T1000 (cell line): ENCODE data around the gene FAH.

Experiments
- DNase-seq: peaks from one replicate; lab custom pipeline; 2025; ENCODE audit warnings: mixed read lengths; lab: John Stamatoyannopoulos, UW

FAH gene

DNA sequence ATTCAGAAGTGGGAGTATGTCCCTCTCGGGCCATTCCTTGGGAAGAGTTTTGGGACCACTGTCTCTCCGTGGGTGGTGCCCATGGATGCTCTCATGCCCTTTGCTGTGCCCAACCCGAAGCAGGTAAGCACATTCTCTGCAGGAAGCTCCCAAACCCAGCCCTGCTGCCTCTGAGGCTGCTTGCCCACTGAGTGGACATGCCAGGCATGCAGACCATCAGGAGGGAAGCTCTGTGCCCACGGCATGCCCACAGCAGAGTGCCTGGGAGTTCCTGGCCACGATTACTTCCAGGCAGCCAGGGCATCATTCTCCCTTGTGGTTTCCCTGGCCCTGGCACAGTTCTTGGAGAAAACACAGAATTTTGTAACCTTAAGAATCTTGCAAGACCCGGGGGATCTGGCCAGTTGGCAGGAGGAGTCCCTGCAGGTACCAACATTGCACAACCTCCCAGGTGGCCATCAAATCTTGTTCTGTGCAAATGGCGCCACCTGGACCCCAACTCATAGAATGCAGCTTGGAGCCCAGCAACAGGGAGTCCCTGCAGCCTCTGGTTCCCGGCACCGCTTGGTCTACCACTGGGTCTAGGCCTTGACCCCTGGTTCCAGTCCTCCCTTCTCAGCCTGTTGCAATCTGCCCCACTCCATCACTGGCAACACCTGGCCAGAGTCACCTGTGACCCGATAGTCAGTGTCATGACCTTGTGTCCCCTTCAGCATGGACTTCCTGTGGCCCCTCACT lies 20.4 kb downstream of the FAH start:
- DNase-seq: peak; percentile 22

DNA sequence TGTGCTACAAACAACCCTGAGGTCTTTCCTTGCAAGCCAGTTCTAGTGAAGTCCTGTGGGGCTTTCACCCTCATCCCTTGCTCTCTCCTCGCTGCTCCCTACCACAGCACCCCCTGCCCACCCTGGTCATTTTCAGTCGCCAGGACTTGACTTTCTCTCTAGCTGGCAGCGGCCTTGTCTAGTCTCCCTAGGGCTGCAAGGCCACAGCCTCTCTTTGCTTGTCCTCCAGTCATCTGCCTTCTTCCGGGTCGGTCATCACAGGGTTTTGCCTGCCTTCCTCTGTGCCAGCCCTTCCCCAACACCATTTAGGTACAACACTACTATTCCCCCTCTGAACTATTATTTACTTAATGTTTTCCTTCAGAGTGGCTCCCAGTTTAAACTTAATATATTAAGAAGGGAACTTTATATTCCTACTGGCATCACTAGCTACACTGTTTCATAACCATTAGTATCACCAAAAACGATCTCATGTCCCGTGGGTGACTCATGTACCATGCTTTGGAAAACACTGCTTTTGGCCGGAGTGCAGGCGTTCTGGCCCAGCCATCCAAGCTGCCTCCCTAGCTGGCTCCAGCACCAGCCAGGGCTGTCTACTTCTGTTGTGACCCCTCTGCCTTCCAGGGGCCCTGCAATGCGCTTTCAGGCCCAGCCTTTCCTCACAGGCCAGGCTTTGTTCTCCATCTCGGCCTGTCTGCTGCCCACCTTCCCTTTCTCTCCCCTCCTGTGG lies 21.4 kb downstream of the FAH start:
- peak; percentile 5 for DNase-seq

DNA sequence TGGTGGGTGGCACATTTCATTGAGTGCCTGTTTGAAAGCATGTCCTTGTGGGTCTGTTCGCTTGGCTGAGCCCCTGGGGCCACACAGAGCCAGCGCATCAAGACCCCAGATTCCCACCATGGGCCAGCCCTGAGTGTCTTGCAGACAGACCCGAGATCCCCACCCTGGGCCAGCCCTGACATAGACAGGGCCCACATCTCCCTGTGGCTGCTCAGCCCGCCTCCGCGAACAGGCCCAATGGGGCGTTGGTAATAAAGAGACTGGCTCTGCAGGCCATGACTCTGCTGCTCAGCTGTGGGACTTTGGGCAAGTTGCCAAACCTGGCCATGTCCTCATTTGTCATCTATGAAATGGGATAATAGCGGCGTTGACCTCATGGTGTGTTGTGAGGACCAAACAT lies 22.6 kb downstream of the FAH start:
- no peak for DNase-seq

DNA sequence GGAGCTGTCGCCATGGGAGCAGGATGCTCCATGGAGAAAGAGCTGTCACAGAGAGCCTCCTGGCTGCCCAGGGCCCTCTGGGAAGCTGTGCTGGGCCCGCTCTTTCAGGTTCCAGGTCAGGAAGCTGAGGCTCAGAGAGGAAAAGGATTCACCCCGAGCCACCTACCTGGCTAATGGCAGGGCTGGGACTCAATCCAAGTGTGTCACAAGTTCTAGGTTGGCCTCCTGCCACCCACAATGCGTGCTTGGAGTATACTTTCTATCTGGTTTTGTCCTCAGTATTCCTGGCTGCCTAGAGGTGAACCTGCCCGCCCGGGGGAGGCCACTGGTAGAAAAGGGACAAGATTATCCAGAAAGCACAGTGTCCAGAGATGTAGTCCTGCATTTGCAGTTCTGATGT lies 23.6 kb downstream of the FAH start:
- DNase-seq: no peak

DNA sequence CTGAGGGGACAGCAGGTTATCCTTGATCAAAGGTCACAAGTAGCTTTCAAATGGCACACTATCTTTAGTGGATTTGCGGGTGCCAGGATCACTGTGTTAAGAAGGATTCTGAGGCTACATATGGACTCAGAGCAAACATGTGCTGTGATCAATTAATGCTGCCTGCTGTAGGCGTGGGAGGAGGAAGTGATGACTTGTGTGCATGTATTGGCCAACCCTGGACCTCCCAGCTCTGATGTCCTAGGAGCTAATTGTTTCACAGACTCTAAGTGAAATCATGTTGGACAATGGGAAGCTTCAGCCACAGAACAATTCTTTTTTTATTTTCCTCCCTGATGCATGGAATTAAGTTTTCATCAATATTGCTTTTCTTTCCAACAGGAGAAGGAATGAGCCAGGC lies 24.4 kb downstream of the FAH start:
- DNase-seq: no peak

DNA sequence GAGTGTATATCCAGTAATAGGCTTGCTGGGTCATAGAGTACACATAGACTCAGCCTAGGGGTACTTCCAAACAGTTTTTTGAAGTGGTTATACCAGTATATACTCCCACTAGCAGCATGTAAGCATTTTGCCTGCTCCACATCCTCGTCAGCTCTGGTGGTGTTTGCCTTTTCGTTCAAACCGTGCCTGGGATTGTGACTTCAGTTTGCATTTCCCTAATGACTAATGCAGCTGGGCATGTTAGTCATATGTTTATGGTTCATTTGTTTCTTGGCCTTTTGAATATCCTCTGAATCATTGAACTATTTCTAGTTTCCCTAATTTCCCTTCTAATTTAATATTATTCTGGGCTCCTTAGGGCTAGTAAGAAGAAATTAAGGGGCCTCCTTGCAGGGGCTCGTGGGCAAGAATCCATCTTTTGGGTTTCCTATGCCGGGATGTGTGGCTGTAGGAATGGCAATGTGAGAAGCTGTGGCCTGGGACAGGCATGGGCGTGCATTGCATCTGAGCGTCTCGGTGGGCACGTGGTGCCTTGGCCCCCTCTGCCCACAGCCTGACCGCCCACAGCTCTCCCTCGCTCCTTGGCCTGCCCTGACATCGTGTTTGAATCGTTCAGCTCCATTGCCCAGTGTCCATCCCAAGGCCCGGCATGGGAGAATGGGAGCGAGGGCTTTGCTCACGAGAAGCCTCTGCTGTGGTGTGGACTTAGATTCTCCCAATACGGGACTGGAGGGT lies 26.4 kb downstream of the FAH start:
- peak; percentile 33 for DNase-seq

DNA sequence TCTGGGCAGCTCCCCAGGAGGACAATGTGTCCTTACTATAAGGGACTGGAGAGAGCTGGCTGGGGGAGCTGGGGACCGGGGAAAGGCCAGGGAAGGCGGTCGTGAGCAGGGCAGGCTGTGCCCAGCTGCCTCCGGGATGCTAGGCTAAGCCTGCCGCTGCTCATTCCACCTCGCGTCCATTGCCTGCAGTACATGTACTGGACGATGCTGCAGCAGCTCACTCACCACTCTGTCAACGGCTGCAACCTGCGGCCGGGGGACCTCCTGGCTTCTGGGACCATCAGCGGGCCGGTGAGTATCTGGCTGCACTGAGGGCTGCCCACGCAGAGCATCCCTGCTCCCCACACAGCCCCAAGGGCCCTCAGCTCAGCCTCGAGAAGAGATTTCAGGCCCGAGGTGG lies 27.1 kb downstream of the FAH start:
- no peak for DNase-seq

DNA sequence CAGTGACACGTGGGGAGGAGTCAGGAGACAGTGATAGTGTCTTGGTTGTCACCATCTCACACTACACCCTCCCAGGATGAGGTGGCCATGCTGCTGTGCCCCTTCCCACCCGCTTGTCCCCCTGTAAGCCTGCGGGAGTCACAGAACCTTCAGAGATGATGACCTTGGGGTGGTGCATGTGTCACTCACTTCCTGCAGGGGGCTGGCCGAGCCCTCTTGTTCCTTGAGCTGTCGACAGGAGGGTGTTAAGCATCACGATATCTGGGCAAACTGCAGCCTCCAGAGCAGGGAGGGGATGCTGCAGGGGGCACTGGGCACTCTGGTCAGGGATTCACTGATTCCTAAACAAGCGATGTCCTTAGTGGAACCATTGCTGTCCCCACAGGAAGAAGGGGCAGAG lies 27.7 kb downstream of the FAH start:
- DNase-seq: no peak

DNA sequence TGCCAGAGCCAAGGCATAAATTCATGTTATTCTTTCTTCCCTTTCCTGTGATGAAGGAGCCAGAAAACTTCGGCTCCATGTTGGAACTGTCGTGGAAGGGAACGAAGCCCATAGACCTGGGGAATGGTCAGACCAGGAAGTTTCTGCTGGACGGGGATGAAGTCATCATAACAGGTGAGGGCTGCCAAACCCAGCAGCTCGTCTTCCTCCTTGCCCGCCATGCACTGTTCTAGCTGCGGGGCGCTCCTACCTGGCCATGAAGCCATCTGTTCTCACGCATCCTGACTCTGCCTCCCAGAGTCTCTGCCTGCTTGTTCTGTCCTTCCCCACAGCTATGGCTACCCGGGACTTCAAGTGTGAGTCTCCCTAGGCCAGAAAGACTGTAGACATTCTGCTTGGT lies 28.2 kb downstream of the FAH start:
- DNase-seq: no peak

DNA sequence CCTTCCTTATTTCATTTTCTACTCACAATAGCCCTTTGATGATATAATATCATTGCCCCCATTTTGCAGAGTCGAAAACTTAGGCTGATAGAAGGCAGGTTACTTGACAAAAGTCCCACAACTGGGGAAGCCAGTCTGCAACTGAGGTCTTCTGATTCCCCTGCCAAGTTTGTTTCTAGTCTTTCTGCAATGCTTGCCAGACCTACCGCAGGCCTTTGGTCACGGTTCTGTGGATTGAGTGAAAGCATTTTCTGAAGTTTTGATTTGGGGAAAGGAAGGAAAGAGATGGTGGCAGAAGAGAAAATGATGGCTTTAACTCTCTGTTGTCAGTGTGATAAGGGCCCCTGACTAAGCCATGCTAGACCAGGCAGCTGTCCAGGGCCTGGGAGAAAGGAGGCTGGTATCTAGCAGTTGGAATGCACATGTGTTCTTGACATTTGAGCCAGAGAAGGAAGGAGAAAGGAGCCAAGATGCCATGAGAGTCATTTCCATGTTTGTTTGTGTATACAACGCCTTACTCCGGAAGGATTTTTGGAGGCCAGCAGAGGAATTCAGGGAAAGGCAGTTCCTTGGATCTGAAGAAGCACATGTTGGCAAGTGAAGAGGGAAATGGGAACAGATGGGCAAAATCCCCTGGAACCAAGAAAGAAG lies 29.9 kb downstream of the FAH start:
- DNase-seq: no peak

DNA sequence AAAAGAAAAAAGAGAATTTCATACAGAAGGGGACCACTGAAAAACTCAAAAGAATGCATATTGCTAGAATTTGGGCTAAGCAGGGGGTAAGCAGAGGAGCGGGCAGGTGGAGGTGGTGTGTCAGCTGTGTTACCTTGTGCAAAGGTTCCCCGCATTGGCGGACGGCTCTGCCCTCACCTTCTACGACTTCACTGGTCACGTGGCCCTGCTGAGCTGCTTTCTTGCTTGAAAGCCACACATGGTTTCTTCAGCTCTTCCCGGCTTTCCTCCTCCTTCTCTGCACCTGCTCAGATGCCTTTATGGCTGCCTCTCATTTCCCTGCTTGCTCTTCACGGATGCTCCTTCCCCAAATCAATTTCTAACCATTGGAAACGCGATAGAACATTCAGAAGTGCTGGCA lies 30.5 kb downstream of the FAH start:
- no peak for DNase-seq

DNA sequence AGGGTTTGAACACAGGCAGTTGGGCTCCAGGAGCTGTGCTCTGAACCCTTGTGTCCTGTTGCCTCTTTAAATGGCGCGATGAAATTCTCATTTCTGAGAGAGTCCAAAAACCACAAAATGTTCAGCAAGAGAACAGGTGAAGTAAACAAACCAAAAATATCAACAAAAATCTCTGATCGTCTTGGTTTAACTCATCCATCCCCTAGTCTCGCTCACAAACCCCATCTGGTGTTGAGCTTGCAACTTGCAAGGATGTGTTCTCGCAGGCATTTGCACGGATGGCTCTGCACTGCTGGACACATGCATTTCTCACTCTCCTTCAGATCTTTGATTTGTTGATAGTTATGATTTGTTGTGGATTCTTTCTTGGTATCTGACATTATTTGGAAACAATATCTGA lies 31.1 kb downstream of the FAH start:
- DNase-seq: no peak

DNA sequence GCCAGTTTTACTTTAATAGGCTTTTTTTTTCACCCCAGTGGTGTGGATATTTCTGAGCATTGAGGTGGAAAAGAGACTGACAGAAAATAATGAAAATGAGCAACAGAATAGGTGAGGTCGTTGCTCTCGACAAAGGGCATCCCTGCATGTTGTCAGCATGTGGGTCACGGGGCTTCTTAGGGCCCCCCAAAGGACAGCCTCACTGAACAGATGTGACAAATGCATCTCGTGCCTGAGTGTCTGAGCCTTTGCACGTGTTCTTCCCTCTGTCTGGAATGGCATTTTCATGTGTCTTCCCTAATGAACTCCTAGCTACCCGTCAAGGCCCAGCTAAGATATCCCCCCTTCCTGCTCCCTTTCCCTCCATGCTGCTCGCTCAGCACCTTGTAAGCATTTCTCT lies 31.8 kb downstream of the FAH start:
- no peak for DNase-seq

DNA sequence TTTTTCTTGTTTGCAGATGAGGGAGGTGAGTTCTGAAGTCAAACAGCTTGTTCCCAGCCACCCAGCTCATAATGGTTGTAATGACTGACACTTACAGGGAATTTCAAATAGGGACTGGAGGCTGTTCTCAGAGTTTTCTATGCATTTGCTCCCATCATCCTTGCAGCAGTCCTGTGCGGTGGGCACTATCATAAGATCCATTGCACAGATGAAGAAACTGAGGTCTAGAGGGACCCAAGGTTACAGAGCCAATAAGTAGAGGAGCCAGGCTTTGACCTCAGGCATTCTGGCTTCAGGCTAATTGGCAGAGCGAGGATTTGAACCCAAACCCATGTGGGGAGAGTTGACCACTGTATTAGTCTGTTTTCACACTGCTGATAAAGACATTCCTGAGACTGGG lies 32.4 kb downstream of the FAH start:
- no peak for DNase-seq

DNA sequence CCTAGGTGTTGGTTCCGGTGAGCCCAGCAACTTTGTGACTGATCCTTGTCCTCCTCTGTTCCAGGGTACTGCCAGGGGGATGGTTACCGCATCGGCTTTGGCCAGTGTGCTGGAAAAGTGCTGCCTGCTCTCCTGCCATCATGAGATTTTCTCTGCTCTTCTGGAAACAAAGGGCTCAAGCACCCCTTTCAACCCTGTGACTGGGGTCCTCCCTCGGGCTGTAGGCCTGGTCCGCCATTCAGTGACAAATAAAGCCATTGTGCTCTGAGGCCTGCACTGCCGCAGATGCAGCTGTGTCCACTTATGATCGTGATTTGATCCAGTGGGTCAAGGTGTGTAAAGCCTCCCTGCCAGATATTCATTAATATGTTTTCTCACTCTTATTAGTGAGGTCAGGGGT lies 33.3 kb downstream of the FAH start:
- no peak for DNase-seq

DNA sequence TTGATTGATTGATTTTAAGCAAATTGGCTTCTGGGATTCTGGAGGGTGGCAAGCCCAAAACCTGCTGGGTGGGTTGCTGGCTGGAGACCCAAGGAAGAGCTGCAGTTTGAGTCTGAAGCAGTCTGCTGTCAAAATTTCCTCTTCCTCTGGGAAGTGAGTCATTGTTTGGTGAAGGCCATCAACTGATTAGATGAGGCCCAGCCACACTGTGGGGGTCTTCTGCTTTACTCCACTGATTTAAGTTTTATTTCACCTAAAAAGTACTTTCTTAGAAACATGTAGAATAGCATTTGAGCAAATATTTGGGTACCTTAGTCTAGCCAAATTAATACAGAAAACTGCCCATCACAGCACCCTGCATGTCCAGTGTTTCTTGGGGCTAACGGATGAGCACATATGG lies 33.8 kb downstream of the FAH start:
- no peak for DNase-seq

DNA sequence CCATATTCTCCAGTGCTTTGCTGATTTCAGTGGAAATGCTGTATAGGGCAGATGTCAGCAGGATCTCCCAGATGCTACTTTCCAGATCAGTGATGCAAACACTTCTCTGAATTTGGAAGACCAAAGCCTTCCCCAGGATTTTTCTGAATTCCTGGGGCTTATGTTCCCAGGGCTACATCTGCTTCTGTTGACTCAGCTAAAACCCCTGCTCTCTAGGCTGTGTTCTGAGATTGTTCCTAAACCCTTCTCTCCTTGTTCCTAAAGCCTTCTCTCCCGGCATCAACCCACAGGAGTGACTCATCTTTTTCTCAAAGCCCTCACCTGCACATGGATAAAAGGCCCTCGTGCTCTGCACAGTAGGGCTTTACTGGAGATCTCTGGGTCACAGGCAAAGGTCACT lies 35.5 kb downstream of the FAH start:
- DNase-seq: no peak

DNA sequence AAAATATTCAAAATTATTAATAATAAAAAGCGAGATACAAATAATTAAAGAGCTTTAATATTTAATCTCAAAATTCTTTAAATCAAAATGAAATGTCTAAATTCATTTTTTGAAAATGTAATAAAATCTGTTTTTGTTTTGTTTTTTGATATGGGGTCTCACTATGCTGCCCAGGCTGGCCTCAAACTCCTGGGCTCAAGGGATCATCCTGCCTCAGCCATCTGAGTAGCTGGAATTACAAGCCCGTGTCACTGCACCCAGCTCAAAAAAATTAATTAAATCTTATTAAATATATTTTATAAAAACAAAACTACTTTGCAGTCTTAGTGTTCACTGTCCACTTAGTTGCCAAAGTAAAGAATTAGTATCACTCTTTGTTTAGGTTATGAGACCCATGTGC lies 38.4 kb downstream of the FAH start:
- no peak for DNase-seq

DNA sequence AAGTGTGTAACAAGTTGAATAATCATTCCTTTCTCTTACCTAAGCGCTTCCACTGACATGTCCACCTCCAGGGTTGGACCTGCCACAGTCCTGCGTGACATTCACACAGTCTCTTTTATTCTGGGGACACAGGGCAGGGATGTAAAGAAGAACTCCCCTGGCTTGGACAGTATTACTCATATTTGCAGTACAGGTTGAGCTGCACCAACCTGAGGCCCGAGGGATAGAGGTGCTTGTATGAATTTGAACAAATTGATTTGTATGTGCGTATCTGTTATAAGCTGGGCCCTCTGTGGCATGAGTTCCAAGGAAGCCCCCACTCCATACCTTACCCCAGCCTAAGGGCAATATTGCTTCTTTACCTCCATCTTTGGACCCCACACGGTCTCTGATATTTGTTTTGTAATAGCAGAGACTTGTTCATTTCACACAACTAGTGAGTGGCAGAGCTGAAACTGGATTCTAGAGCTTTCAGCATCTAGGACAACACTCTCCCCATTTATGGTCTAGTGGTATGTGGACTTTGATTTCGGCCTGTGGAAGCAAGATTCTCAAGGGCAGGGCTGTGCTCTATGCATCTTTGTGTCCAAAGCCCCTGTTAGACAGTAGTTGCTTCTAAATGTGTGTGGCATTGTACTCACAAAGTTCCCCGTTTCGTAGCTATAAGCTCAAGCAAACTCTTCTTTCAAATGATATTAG lies 39.2 kb downstream of the FAH start:
- no peak for DNase-seq

DNA sequence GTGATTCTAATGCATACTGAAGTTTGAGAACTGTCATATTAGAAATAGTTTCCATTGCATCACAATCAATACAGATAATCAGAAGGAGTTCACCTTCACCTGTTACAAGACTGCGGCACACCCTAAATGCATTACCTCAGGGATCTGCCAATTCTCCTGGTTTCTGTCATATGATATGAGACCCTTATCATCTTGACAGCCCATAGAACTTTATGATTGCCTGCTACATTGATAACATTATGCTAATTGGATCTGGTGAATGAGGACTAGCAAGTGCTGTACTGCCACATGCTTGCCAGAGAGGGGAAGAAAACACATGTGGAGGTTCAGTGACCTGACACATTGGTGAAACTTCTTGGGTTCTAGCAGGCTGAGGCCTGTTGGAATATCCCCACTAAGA lies 41.4 kb downstream of the FAH start:
- no peak for DNase-seq

DNA sequence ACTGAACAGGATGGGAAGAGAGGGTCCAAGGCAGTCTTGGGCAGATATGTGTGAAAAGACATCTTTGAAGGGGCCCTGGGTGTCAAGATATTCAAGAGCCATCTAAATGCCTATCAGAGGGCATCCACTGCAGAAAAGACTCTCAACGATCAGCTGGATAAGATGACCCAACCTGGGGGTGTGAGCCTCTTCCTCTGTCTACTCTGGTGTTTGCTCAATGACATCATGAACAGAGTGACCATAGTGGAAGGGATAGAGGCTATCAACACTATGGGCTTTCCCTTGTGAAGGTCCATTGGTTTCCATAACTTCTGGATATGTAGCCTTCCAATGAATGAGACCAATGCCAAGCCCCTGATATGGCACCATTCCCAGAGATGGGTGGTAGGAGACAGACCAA lies 42.1 kb downstream of the FAH start:
- DNase-seq: no peak

DNA sequence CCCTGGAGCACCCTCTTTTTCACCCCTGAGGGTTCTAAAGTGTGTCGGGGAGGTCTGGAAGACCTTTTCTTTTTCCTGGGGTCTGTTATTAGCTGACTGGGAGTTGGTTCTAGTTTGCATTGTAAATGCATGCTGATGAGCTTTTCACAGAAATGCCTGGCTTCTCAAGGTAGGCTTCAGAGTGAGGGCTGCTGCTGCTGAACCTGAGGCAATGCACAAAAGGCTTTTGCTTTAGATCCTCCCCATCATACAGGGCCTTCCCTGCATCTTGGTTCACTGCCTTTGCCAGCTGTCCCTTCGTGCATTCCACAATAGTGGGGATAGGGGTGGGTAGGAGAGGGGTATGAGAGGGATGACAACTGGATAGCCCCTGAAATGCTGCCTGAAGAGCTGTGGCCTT lies 46.6 kb downstream of the FAH start:
- DNase-seq: no peak
